MCF 10A (cell line): ENCODE measurements around the gene SLC5A1. TPM values are rescaled to one million over a fixed set of nuclear protein-coding genes. Genes with fewer than 3 reads are reported as not detected.

ENCODE experiments used
- Bru-seq: library from RNA; stranded (reverse); fragments of 400-500 nt; gene quantifications from one replicate; lab custom pipeline; 2021; lab: Mats Ljungman, UMichigan
- BruChase-seq, 2 experiments: library from RNA; stranded (reverse); fragments of 400-500 nt; gene quantifications; one replicate each; lab custom pipeline; 2021; lab: Mats Ljungman, UMichigan
- BruUV-seq: library from RNA; stranded (reverse); fragments of 400-500 nt; replicated peaks from 2 replicates; lab custom pipeline; 2021; lab: Mats Ljungman, UMichigan
- CTCF ChIA-PET: fragments of 300-600 bp; sonication (Branson Sonifier 250); formaldehyde crosslinking; extraction: SDS; loops from one replicate; lab custom pipeline; 2021; ENCODE audit warnings: antibody characterized with exemption, inconsistent platforms; lab: Yijun Ruan, JAX
- POLR2A ChIA-PET: fragments of 300-600, 350-650 bp; sonication (Branson Sonifier 250); formaldehyde crosslinking; extraction: SDS; loops from one replicate; lab custom pipeline; 2020; ENCODE audit warnings: antibody characterized with exemption, inconsistent platforms; lab: Yijun Ruan, JAX
- DNase-seq: peaks from one replicate; pipeline ENCODE4 v3.0.0-alpha.2; 2018; ENCODE audit not compliant: unreplicated experiment
- H3K27ac Mint-ChIP-seq: one replicate; pipeline ENCODE4 v1.8.0; 2022; ENCODE audit warnings: mild to moderate bottlenecking, low read depth, mixed read lengths; ENCODE audit not compliant: unreplicated experiment
- H3K27me3 Mint-ChIP-seq: one replicate; pipeline ENCODE4 v1.8.0; 2022; ENCODE audit warnings: mixed read lengths; ENCODE audit not compliant: insufficient read depth, unreplicated experiment
- H3K36me3 Mint-ChIP-seq: one replicate; pipeline ENCODE4 v1.8.0; 2022; ENCODE audit warnings: mild to moderate bottlenecking, moderate library complexity, mixed read lengths; ENCODE audit not compliant: insufficient read depth, unreplicated experiment
- H3K4me1 Mint-ChIP-seq: one replicate; pipeline ENCODE4 v1.8.0; 2022; ENCODE audit warnings: mixed read lengths; ENCODE audit not compliant: insufficient read depth, unreplicated experiment
- H3K4me3 Mint-ChIP-seq: one replicate; pipeline ENCODE4 v1.8.0; 2022; ENCODE audit warnings: mild to moderate bottlenecking, moderate library complexity, mixed read lengths; ENCODE audit not compliant: unreplicated experiment
- H3K9me3 Mint-ChIP-seq: one replicate; pipeline ENCODE4 v1.8.0; 2022; ENCODE audit warnings: mixed read lengths; ENCODE audit not compliant: unreplicated experiment
- CTCF ChIP-seq: fragments of 200-600 bp; IDR thresholded peaks from one replicate; pipeline ENCODE4 v1.8.0; 2022; ENCODE audit warnings: antibody characterized with exemption, mild to moderate bottlenecking; ENCODE audit not compliant: unreplicated experiment
- intact Hi-C: fragments of 100-400 bp; cut with micrococcal nuclease; formaldehyde crosslinking; loops from 2 replicates; pipeline ENCODE4 v1.14.1; 2022
- long read RNA-seq: library from polyadenylated mRNA; stranded (forward); transcript quantifications from one replicate; pipeline ENCODE4 v2.0.0, GENCODE V29; 2022
- total RNA-seq: library from RNA; stranded (reverse); gene quantifications from 2 replicates; pipeline ENCODE4 v1.2.3, GENCODE V29; 2022

Gene SLC5A1
- total RNA-seq (not detected in 2 replicates), Bru-seq, nascent RNA (percentile 3 among the genes with signal in this experiment), BruChase-seq, experiment 1, labeled RNA remaining after a 6-hour chase (percentile 4 among the genes with signal in this experiment), BruChase-seq, experiment 2, labeled RNA remaining after a 2-hour chase (percentile 1 among the genes with signal in this experiment)
- long read RNA-seq: 0 reads

- Mint-ChIP-seq H3K4me1 (no peaks in the 10 kb centered on the region), H3K36me3 (no peaks in the 10 kb centered on the region), H3K9me3 (no peaks in the 10 kb centered on the region), H3K27me3 (peaks cover 75% of the 10 kb centered on the region), H3K4me3 (no peak within 1 kb of the TSS), H3K27ac (no peak within 1 kb of the TSS)
- no peak for TF ChIP-seq CTCF
- ChIA-PET POLR2A (no interaction called here), CTCF (no interaction called here)
- intact Hi-C loops: no loop called here
- no TSS peak for BruUV-seq
- peak; percentile 50 for DNase-seq
Measured at GRCh38 chr22:32042924-32043323, at the start of gene SLC5A1. TSS of gene SLC5A1 (plus strand) at chr22:32043261. CDS start at chr22:32043282, 21 bp downstream.

- POLR2A ChIA-PET: no interaction called here
Measured at GRCh38 chr22:31995046-31995445, 48.0 kb upstream of the SLC5A1 start.

GRCh38 chr22:31995807-31996206 is 47.3 kb upstream of the SLC5A1 start:
- TF ChIP-seq CTCF: no peak
- Mint-ChIP-seq H3K4me3 (no peak overlapping the region), H3K36me3 (no peaks in the 10 kb centered on the region), H3K27me3 (peaks cover 51% of the 10 kb centered on the region), H3K9me3 (no peaks in the 10 kb centered on the region), H3K4me1 (no peaks in the 10 kb centered on the region), H3K27ac (no peak overlapping the region)
- POLR2A ChIA-PET: no interaction called here
- no peak for DNase-seq
- CTCF ChIA-PET: no interaction called here
- intact Hi-C loops: no loop called here
- BruUV-seq: no TSS peak

More at GRCh38 chr22:31995046-31995445, 48.0 kb upstream of the SLC5A1 start:
- Mint-ChIP-seq H3K36me3 (no peaks in the 10 kb centered on the region), H3K27ac (no peak overlapping the region), H3K4me3 (no peak overlapping the region), H3K4me1 (no peaks in the 10 kb centered on the region), H3K9me3 (no peaks in the 10 kb centered on the region), H3K27me3 (peaks cover 51% of the 10 kb centered on the region)
- no peak for DNase-seq
- TF ChIP-seq CTCF: peak; percentile 30
- CTCF ChIA-PET: interaction anchor here (0.7 to 1.5 kb wide), 5 partner anchors 17 to 212 kb away, joined by 3 to 7 read pairs (median 3); no protein-coding TSS in a partner anchor
- no TSS peak for BruUV-seq
- intact Hi-C loops: no loop called here

GRCh38 chr22:31998784-31999385 is 44.2 kb upstream of the SLC5A1 start:
- Mint-ChIP-seq H3K9me3 (no peaks in the 10 kb centered on the region), H3K36me3 (no peaks in the 10 kb centered on the region), H3K4me1 (no peaks in the 10 kb centered on the region), H3K4me3 (no peak overlapping the region), H3K27me3 (peaks cover 54% of the 10 kb centered on the region), H3K27ac (no peak overlapping the region)
- intact Hi-C loops: no loop called here
- DNase-seq: no peak
- ChIA-PET POLR2A (no interaction called here), CTCF (interaction anchor here (0.6 kb wide), 1 partner anchor 19 kb away, joined by 3 read pairs; no protein-coding TSS in a partner anchor)
- BruUV-seq: no TSS peak
- no peak for TF ChIP-seq CTCF
